GM08714 (cell line): ENCODE measurements around the gene ZP4.

Experiments used
- H3K4me3 ChIP-seq: fragments of 200-500 bp; sonication (Bioruptor generic); 2 replicates; pipeline ENCODE4 v1.5.1; 2014; ENCODE audit warnings: mild to moderate bottlenecking, low read length, inconsistent platforms
- ZNF274 ChIP-seq: IDR thresholded peaks from 2 replicates; pipeline ENCODE4 v1.6.1; 2012; ENCODE audit warnings: mild to moderate bottlenecking, low read depth, low read length

ZP4 gene

GRCh38 chr1:237891979-237892378 is 1.3 kb upstream of the ZP4 start:
- no peak overlapping the region for H3K4me3 ChIP-seq
- TF ChIP-seq ZNF274 = no peak

GRCh38 chr1:237891266-237891665 is 544 bp upstream of the ZP4 start:
- no peak overlapping the region for H3K4me3 ChIP-seq
- no peak for TF ChIP-seq ZNF274

GRCh38 chr1:237890416-237890815 is 306 bp downstream of the ZP4 start:
- no peak for TF ChIP-seq ZNF274
- no peak overlapping the region for H3K4me3 ChIP-seq

GRCh38 chr1:237888143-237888542 is 2.6 kb downstream of the ZP4 start:
- no peak for TF ChIP-seq ZNF274
- no peak overlapping the region for H3K4me3 ChIP-seq

- TF ChIP-seq ZNF274 = no peak
- no peak overlapping the region for H3K4me3 ChIP-seq
Measured at GRCh38 chr1:237887542-237887941, 3.2 kb downstream of the ZP4 start.

DNA sequence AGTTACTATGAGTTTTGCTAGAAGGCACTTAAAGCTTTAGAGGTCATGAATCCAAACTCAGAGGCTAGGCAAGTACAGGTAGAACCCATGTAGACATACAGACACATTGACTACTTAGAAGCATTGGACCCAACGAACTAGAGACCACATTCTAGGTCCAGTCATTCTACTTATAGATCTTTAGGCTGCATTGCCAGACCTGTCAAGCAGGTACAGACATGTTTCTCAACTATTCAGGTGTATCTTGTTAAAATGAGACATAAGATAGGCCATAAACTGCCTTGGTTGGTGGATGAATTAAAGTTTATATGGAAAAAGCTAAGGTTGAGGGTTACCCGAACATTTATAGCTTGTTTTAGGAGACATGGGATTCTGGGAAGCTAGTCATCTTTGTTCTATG is 6.5 kb downstream of the ZP4 start:
- no peak overlapping the region for H3K4me3 ChIP-seq
- no peak for TF ChIP-seq ZNF274

GRCh38 chr1:237879195-237879594 is 11.5 kb downstream of the ZP4 start:
- H3K4me3 ChIP-seq = no peak overlapping the region
- no peak for TF ChIP-seq ZNF274

DNA sequence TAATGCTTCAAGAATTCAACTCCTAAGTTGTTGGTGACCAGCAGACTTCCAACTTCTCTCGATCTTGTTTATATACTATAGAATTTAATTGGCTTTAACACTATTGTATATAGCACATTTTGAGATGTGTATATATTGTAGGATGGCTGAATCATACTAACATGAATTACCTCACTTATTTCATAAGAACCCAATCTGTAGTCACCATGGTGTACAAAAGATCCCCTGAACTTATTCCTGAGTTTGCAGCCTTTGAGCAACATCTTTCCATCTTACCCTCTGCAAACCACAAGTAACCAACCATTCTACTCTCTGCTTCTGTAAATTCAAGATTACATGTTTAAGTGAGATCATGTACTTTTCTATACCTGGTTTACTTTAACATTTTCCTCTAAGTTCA is 12.3 kb downstream of the ZP4 start:
- no peak for TF ChIP-seq ZNF274
- no peak overlapping the region for H3K4me3 ChIP-seq

- no peak for TF ChIP-seq ZNF274
- no peak overlapping the region for H3K4me3 ChIP-seq
Measured at GRCh38 chr1:237877631-237878030, 13.1 kb downstream of the ZP4 start.

DNA sequence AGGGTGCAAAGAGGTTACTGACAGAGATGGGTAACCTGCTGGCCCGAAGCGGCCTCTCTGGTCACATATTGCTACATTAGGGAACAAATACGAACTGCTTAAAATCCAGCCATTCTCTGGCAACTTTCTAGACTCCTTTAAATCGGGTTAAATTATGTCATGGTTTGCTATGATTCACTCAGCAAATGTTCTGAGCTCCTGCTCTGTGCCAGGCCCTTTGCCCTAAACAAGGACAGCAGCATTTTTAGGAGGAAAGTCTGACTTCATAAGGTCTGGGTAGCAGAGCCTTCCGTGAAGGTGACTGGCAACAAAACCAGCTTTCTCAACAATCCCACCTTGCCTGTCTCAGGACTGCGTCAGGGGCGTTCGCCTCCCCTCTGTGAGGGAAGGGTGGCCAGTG is 15.4 kb downstream of the ZP4 start:
- no peak overlapping the region for H3K4me3 ChIP-seq
- TF ChIP-seq ZNF274 = no peak

DNA sequence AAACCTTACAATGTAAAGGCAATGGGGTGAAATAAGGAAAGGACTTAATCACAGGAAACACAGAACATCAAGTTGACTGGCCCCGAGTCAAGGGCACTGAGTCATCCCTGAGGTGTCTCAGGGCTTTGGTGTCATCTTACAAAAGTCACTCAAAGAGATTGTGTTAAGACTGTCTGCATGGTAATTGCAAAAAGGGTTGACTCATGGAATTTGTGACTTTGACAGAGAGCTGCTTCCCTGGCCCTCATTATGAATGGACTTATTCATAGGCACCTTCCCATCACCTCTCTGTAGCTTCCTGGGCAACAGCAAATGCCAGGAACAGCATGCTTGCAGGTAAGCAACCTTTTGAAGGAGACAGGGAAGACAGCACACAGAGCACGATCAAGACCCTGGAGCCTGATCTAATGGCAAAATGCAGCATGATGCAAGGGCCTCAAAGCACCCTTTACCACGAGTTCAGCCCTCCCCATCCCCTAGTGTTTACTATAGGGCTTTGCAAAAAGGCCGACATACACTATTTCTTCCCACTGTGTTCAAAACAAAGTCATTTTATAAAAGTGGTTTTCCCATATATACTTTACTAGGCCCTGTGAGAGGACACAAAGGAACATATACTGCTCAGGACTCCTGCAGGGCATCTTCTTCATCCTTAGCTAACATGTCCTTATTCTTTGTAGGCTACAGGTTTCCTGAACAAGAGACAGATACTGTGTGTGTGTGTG is 17.1 kb downstream of the ZP4 start:
- no peak for TF ChIP-seq ZNF274
- H3K4me3 ChIP-seq = no peak overlapping the region

DNA sequence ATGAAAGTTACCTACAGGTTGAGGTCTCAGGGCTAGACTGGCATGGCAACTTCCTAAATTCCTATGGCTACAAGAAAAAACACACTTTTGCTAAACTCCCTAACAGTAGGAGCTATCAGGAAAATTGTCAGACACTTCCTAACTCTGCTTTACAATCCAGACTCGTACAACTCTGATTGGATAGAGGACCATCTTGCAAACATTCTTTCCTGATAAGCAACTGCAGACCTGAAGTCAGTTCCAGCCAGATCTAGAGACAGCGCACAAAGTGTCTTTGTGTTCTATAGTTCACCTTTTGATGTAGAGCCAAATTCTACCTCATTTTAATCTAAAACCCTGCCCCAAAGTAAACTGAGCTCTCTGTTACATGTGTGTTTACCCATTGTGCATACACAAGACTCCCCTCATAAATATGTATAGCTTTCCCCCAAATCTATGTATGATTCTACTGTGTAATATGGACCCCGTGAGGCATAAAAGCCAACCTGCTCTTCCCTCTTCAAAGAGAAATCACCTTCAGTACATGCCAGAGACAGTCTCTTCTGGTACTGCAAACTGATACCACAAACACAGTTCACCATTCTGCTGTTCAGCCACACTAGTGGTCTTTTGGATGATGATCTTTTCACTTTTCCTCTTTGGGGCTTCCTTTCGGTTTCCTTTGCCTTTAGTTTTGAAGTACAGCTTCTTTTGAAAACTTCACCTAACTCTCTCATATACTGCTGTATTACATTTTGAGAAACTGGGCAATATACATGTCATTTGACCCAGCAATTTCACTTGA is 21.7 kb downstream of the ZP4 start:
- TF ChIP-seq ZNF274 = no peak
- no peak overlapping the region for H3K4me3 ChIP-seq

- no peak overlapping the region for H3K4me3 ChIP-seq
- no peak for TF ChIP-seq ZNF274
Measured at GRCh38 chr1:237867380-237867888, 23.3 kb downstream of the ZP4 start.

DNA sequence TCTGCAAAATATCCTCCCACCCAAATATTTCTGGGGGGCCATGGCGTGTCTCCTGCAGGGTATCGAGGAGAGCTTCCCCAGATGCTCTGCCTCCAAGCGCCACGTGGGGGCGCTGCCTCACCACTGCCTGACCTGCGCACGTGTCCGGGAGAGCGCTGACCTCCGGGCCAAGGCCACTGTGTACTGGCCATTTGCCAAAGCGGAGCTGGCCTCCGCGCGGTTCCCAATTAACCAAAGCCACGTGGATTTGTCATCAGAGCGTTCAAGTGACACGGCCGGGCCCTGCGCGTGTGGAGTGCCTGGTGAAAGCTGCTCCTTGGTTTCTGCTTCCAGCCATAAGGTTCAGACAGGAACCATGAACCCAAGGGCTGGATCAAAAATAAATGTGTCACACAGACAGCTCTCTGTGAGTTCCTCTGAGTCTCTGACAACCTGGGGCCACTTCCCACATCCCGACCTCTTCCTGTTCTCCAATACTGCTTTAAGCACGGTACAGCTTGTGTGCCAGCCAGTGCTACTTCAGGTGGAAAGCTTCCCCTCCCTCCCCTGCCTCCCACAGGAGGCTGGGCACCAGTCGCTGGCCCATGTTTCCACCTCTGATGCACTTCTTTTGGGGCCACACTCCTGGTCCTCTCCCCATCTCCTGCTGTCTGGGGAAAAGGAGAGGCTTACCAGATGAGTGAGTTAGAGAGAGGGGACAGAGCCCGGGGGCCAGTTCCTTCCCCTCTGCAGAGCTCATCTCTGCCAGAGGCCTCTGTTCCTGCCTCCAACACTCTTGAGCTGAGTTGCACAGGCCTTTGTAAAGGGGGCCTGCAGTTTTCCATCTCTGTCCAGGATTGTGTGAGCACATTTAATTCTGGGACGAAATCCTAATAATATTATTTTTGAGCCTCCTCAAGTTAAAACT is 26.1 kb downstream of the ZP4 start:
- no peak overlapping the region for H3K4me3 ChIP-seq
- no peak for TF ChIP-seq ZNF274
